HCT116 (cell line): ENCODE data around the gene WDR27.

Experiments
- ATF3 ChIP-seq: IDR thresholded peaks from 2 replicates; pipeline ENCODE4 v1.6.1; 2012
- CTCF ChIP-seq, 3 experiments: fragments of 200-600 bp in 1 of 3; sonication (generic) in 1 of 3; IDR thresholded peaks in 2 of 3; conservative IDR thresholded peaks in 1 of 3; 2 replicates each; pipeline ENCODE4 v1.5.1; 2012 to 2017; ENCODE audit warnings: low read depth in 2 of 3, low read length in 2 of 3, antibody characterized with exemption in 1 of 3, borderline replicate concordance in 1 of 3, control low read depth in 1 of 3, mild to moderate bottlenecking in 1 of 3, mixed read lengths in 1 of 3, mixed run types in 1 of 3, moderate library complexity in 1 of 3; ENCODE audit not compliant: insufficient read depth in 1 of 3
- ELF1 ChIP-seq: IDR thresholded peaks from 2 replicates; pipeline ENCODE4 v1.6.1; 2012; ENCODE audit warnings: low read depth, borderline replicate concordance
- EZH2phosphoT487 ChIP-seq: fragments of 200-600 bp; IDR thresholded peaks from 2 replicates; pipeline ENCODE4 v1.6.1; 2018; ENCODE audit warnings: antibody characterized with exemption, borderline replicate concordance
- POLR2A ChIP-seq: IDR thresholded peaks from 2 replicates; pipeline ENCODE4 v1.7.0; 2011; ENCODE audit warnings: borderline replicate concordance; ENCODE audit not compliant: insufficient read depth, insufficient read length; ENCODE audit errors: extremely low read depth
- POLR2AphosphoS5 ChIP-seq: IDR thresholded peaks from 2 replicates; pipeline ENCODE4 v1.6.1; 2011; ENCODE audit warnings: mild to moderate bottlenecking, low read depth, low read length, moderate library complexity
- RAD21 ChIP-seq: IDR thresholded peaks from 2 replicates; pipeline ENCODE4 v1.6.1; 2012; ENCODE audit warnings: low read depth, mild to moderate bottlenecking
- SP1 ChIP-seq: IDR thresholded peaks from 2 replicates; pipeline ENCODE4 v1.6.1; 2012; ENCODE audit warnings: low read depth
- YY1 ChIP-seq: IDR thresholded peaks from 2 replicates; pipeline ENCODE4 v1.6.1; 2011; ENCODE audit warnings: low read length, low read depth, moderate library complexity, mild to moderate bottlenecking; ENCODE audit not compliant: insufficient replicate concordance; ENCODE audit errors: extremely low read depth

- TF ChIP-seq CTCF (IDR thresholded peaks at IDR 0.05 in 2 of 3, conservative IDR thresholded peaks at IDR 0.05 in 1 of 3; ENCODE audit: borderline replicate concordance in 1 of 3, insufficient read depth in 1 of 3, low read depth in 2 of 3, low read length in 2 of 3) (no peak), POLR2AphosphoS5 (no peak), EZH2phosphoT487 (no peak), RAD21 (no peak), ELF1 (no peak), YY1 (no peak), SP1 (no peak), ATF3 (no peak), POLR2A (no peak)
Observed at GRCh38 chr6:169707772-169708171, 5.9 kb upstream of the WDR27 start.
